22Rv1 (cell line): ENCODE measurements around the gene PIP5K1B.

ENCODE experiments used
- CTCF ChIP-seq: fragments of 450-650 bp; IDR thresholded peaks from 2 replicates; pipeline ENCODE4 v1.5.1; 2017; ENCODE audit warnings: mild to moderate bottlenecking
- ZFX ChIP-seq: fragments of 450-650 bp; IDR thresholded peaks from 2 replicates; pipeline ENCODE4 v1.6.1; 2017; ENCODE audit warnings: antibody characterized with exemption, borderline replicate concordance

- no peak for TF ChIP-seq CTCF
- no peak for TF ChIP-seq ZFX
These were observed 26.8 kb downstream of the PIP5K1B start for GRCh38 chr9:68731857-68732256.
